Measurements from ENCODE around the gene DOK1.
A peak's percentile ranks its signal among the peaks of the same experiment; 100 is the strongest.

Gene DOK1

GRCh38 chr2:74525717-74526648, 28.5 kb upstream of the DOK1 start, which contains the start of gene DQX1:
TSS of gene DQX1 (minus strand) at chr2:74526231. CDS start at chr2:74525729, 502 bp downstream.
- no peak for DNase-seq

- no peak for DNase-seq
These were observed 27.8 kb upstream of the DOK1 start for GRCh38 chr2:74526649-74527230.

- DNase-seq = no peak
These were observed 26.8 kb upstream of the DOK1 start for GRCh38 chr2:74527741-74528140.

- DNase-seq = no peak
These were observed 25.7 kb upstream of the DOK1 start for GRCh38 chr2:74528600-74529356.

GRCh38 chr2:74529357-74530238, 24.9 kb upstream of the DOK1 start, which contains the start of the genes AUP1 and HTRA2:
TSS of gene AUP1 (minus strand) at chr2:74529706. CDS start at chr2:74529629, 77 bp downstream.
TSS of gene HTRA2 (plus strand) at chr2:74529933. CDS start at chr2:74530007, 74 bp downstream.
- DNase-seq = peak; percentile 79 to 81

GRCh38 chr2:74530239-74531187, 24.0 kb upstream of the DOK1 start:
- DNase-seq = peak in 1 of 2 experiments; percentile 26

- no peak for DNase-seq
These were observed 22.9 kb upstream of the DOK1 start for GRCh38 chr2:74531666-74532065.

GRCh38 chr2:74532222-74532621, 22.3 kb upstream of the DOK1 start:
- no peak for DNase-seq

GRCh38 chr2:74533464-74533863, 21.1 kb upstream of the DOK1 start:
- DNase-seq = no peak

GRCh38 chr2:74534411-74534810, 20.1 kb upstream of the DOK1 start:
- DNase-seq = no peak

GRCh38 chr2:74535440-74535965, 19.0 kb upstream of the DOK1 start:
- DNase-seq = no peak

- DNase-seq = no peak
These were observed 18.2 kb upstream of the DOK1 start for GRCh38 chr2:74536166-74536950.

GRCh38 chr2:74537140-74537539, 17.4 kb upstream of the DOK1 start:
- DNase-seq = no peak

- no peak for DNase-seq
These were observed 15.6 kb upstream of the DOK1 start for GRCh38 chr2:74538881-74539339.

GRCh38 chr2:74540291-74540690, 14.2 kb upstream of the DOK1 start:
- DNase-seq = no peak

GRCh38 chr2:74542978-74543377, 11.5 kb upstream of the DOK1 start:
- no peak for DNase-seq

- DNase-seq = no peak
These were observed 9.9 kb upstream of the DOK1 start for GRCh38 chr2:74544634-74545033.

- no peak for DNase-seq
These were observed 8.5 kb upstream of the DOK1 start for GRCh38 chr2:74546004-74546403.

GRCh38 chr2:74548285-74548899, 6.1 kb upstream of the DOK1 start:
- no peak for DNase-seq

Data from activated CD4-positive, alpha-beta T cell treated with anti-CD3 and anti-CD28 coated beads, Interleukin-2, amount 50 U/mL, for 4 hours (primary cell).